Measurements from ENCODE around the gene FCGBP.

FCGBP gene

DNA sequence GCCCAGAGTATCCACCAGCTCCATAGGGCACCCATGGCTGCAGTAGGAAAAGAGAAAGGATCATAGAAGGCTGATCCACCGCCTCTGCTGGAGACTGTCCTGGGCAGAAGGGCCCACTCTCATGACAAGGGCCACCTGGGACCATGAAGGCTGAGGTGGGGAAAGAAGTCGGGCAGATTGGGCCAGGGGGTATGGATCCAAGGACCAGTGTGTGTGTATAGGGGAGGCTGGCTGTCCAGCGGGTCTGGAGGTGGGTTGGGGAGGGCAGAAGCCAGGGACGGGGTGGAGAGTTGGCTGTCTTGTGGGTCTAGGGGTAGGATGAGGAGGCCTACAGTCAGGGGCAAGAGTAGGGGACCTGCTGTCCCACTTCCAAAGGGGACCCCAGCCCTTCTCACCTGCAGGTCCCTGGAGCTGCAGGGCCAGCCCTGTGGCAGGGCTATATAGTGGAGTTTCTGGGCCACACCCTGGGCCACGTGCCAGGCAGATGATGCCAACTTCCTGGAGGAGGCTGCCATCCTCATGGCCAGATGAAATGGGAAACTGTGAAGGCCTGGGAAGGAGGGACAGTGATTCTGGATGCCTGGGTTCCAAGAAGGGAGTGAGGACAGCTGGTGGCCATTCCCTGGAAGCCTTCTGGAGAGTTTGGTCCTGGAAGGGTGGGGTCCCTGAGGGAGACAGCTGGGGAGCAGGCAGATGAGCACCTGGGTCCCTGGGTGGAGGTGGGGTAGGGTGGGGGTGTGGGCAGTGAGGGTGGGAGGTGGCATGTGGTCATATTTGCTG is at the start of gene FCGBP:
TSS of gene FCGBP (minus strand) at position 51 of the 780 bp plus-strand sequence.
- TF ChIP-seq, protein P1, sequence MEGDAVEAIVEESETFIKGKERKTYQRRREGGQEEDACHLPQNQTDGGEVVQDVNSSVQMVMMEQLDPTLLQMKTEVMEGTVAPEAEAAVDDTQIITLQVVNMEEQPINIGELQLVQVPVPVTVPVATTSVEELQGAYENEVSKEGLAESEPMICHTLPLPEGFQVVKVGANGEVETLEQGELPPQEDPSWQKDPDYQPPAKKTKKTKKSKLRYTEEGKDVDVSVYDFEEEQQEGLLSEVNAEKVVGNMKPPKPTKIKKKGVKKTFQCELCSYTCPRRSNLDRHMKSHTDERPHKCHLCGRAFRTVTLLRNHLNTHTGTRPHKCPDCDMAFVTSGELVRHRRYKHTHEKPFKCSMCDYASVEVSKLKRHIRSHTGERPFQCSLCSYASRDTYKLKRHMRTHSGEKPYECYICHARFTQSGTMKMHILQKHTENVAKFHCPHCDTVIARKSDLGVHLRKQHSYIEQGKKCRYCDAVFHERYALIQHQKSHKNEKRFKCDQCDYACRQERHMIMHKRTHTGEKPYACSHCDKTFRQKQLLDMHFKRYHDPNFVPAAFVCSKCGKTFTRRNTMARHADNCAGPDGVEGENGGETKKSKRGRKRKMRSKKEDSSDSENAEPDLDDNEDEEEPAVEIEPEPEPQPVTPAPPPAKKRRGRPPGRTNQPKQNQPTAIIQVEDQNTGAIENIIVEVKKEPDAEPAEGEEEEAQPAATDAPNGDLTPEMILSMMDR (IDR thresholded peaks at IDR 0.05; ENCODE audit: insufficient read depth, missing control alignments) = no peak
- FAIRE-seq = no peak
- DNase-seq (ENCODE audit: insufficient read length, low spot score) = no peak

- DNase-seq (ENCODE audit: insufficient read length, low spot score) (no peak), FAIRE-seq (no peak)
- TF ChIP-seq, protein P1 (IDR thresholded peaks at IDR 0.05; ENCODE audit: insufficient read depth, missing control alignments) = no peak
These were observed 49.4 kb upstream of the FCGBP start for GRCh38 chr19:39983695-39984300.

GRCh38 chr19:39982883-39983282 is 48.4 kb upstream of the FCGBP start:
- TF ChIP-seq, protein P1 (IDR thresholded peaks at IDR 0.05; ENCODE audit: insufficient read depth, missing control alignments) = no peak
- DNase-seq (ENCODE audit: insufficient read length, low spot score) (no peak), FAIRE-seq (no peak)

DNA sequence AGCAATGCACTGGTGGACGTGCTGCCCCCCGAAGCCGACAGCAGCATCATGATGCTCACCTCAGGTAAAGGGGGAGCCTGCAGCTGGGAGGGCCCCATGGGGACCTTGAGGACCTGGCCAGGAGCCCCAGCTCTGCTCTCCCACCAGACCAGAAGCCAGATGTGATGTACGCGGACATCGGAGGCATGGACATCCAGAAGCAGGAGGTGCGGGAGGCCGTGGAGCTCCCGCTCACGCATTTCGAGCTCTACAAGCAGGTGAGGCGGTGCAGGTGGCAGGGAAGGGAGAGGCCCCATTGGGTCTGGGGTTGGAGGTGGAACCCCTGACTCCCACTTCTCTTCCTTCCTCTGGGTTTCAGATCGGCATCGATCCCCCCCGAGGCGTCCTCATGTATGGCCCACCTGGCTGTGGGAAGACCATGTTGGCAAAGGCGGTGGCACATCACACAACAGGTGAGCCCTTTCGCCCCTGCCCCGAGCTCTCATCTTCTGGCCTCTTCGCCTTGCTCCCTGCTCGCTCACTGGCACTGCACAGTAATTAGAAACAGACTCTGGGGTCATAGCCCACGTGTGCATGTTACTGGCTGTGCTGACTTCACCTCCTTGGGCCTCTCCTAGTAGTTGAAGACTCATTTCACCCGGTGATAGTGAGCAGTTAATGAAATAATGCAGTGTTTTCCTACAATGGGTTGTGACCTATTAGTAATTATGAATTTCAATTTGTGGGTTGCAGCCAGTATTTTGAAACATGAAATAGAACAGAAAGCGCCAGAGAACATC is 40.1 kb upstream of the FCGBP start:
- DNase-seq (ENCODE audit: insufficient read length, low spot score) (no peak), FAIRE-seq (no peak)
- TF ChIP-seq, protein P1 (IDR thresholded peaks at IDR 0.05; ENCODE audit: insufficient read depth, missing control alignments) = no peak

GRCh38 chr19:39971380-39972035 is 37.1 kb upstream of the FCGBP start:
- DNase-seq (ENCODE audit: insufficient read length, low spot score) (no peak), FAIRE-seq (no peak)
- TF ChIP-seq, protein P1 (IDR thresholded peaks at IDR 0.05; ENCODE audit: insufficient read depth, missing control alignments) = no peak

DNA sequence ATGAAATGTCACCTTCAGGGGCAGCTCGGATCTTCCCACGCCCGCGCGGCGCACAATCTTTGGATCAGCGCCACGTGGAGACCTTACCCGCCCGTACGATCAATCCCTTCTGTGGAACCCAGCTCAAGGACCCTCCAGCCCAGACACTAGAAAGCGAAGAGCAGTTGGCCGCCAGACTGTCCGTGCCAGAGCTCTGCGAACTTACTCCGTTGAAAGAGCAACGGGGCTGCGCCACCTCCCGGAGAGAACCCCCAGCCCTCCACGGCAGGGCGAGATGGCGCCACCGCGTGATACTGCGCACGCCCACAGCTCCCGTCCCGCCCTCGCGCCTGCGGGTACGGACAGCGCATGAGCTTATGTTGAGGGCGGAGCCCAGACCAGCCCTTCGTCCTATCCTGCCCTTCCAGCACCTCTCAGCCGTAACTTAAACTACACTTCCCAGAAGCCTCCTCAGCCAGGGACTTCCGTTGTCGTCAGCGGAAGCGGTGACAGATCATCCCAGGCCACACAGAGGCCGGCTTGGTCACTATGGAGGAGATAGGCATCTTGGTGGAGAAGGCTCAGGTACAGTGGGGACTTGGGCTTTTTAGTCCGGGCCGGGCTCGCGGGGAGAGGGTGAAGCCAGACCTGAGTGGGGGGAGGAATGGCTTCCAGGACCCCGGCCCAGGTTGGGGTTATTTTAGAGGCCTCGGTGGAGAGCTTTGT is 36.4 kb upstream of the FCGBP start, which contains the start of gene PSMC4:
TSS of gene PSMC4 (plus strand) at position 491 of the 705 bp plus-strand sequence. CDS start at position 529, 38 bp downstream.
- peak; percentile 77 for DNase-seq (ENCODE audit: insufficient read length, low spot score)
- peak; percentile 44 for FAIRE-seq
- TF ChIP-seq, protein P1 (IDR thresholded peaks at IDR 0.05; ENCODE audit: insufficient read depth, missing control alignments) = peak; percentile 62

Measured in D721Med (cell line).